Measurements from ENCODE around the gene GPAM.

GRCh38 chr10:112183329-112184051, at the start of gene GPAM:
- no peak for TF ChIP-seq ARID3B (CRISPR knock-in tag; IDR thresholded peaks at IDR 0.05; ENCODE audit: borderline replicate concordance)
- TF ChIP-seq CTCF (IDR thresholded peaks at IDR 0.05 in 2 of 3, conservative IDR thresholded peaks at IDR 0.05 in 1 of 3; ENCODE audit: insufficient read depth in 2 of 3, low read depth in 1 of 3, low read length in 3 of 3): no peak

All from K562 (cell line).